ENCODE measurements around the gene TEX26. TPM values are rescaled to one million over a fixed set of nuclear protein-coding genes. Genes with fewer than 3 reads are reported as not detected.
A peak's percentile ranks its signal among the peaks of the same experiment; 100 is the strongest.

Gene TEX26
- total RNA-seq, 1 donor: not detected

GRCh38 chr13:30936971-30937370 is 4.5 kb downstream of the TEX26 start:
- H3K4me1 ChIP-seq (ENCODE audit: insufficient read depth, low read length): no peaks in the 10 kb centered on the region
- H3K9me3 ChIP-seq (ENCODE audit: low read depth, low read length): peaks cover 3% of the 10 kb centered on the region
- no peaks in the 10 kb centered on the region for H4K20me1 ChIP-seq (ENCODE audit: insufficient read depth, low read length)
- no peak overlapping the region for H2AFZ ChIP-seq (ENCODE audit: low read length)
- H3K79me2 ChIP-seq (ENCODE audit: insufficient read depth, low read length): no peaks in the 10 kb centered on the region
- H3K36me3 ChIP-seq (ENCODE audit: insufficient read depth, low read length): no peaks in the 10 kb centered on the region
- peaks cover 27% of the 10 kb centered on the region for H3K27me3 ChIP-seq (ENCODE audit: insufficient read depth, low read length)
- H3K27ac ChIP-seq (ENCODE audit: low read depth, low read length): no peak overlapping the region
- no peak for DNase-seq (ENCODE audit: insufficient read length, low spot score, missing footprints)
- no peak for TF ChIP-seq CTCF (IDR thresholded peaks at IDR 0.05; ENCODE audit: extremely low read depth, low read depth, low read length)
- H3K4me3 ChIP-seq (ENCODE audit: insufficient read depth, low read length): no peak overlapping the region
- no peak overlapping the region for H3K4me2 ChIP-seq (ENCODE audit: insufficient read depth, low read length)

GRCh38 chr13:30943881-30944280 is 11.4 kb downstream of the TEX26 start:
- H4K20me1 ChIP-seq (ENCODE audit: insufficient read depth, low read length): no peaks in the 10 kb centered on the region
- H3K4me1 ChIP-seq (ENCODE audit: insufficient read depth, low read length): no peaks in the 10 kb centered on the region
- H3K4me2 ChIP-seq (ENCODE audit: insufficient read depth, low read length): no peak overlapping the region
- no peaks in the 10 kb centered on the region for H3K36me3 ChIP-seq (ENCODE audit: insufficient read depth, low read length)
- H3K4me3 ChIP-seq (ENCODE audit: insufficient read depth, low read length): no peak overlapping the region
- H3K9me3 ChIP-seq (ENCODE audit: low read depth, low read length): no peaks in the 10 kb centered on the region
- TF ChIP-seq CTCF (IDR thresholded peaks at IDR 0.05; ENCODE audit: extremely low read depth, low read depth, low read length): no peak
- no peak for DNase-seq (ENCODE audit: insufficient read length, low spot score, missing footprints)
- peaks cover 4% of the 10 kb centered on the region for H3K27me3 ChIP-seq (ENCODE audit: insufficient read depth, low read length)
- H2AFZ ChIP-seq (ENCODE audit: low read length): no peak overlapping the region
- no peaks in the 10 kb centered on the region for H3K79me2 ChIP-seq (ENCODE audit: insufficient read depth, low read length)
- H3K27ac ChIP-seq (ENCODE audit: low read depth, low read length): no peak overlapping the region

GRCh38 chr13:30957258-30957943 is 24.9 kb downstream of the TEX26 start:
- H3K9me3 ChIP-seq (ENCODE audit: low read depth, low read length): no peaks in the 10 kb centered on the region

More at GRCh38 chr13:30957258-30957943, 24.9 kb downstream of the TEX26 start:
- Histone ChIP-seq H4K20me1 (ENCODE audit: insufficient read depth, low read length) (no peaks in the 10 kb centered on the region), H3K4me1 (ENCODE audit: insufficient read depth, low read length) (no peaks in the 10 kb centered on the region), H3K4me3 (ENCODE audit: insufficient read depth, low read length) (no peak overlapping the region), H3K79me2 (ENCODE audit: insufficient read depth, low read length) (no peaks in the 10 kb centered on the region), H3K27ac (ENCODE audit: low read depth, low read length) (no peak overlapping the region), H3K27me3 (ENCODE audit: insufficient read depth, low read length) (peaks cover 48% of the 10 kb centered on the region), H3K36me3 (ENCODE audit: insufficient read depth, low read length) (no peaks in the 10 kb centered on the region), H2AFZ (ENCODE audit: low read length) (no peak overlapping the region), H3K4me2 (ENCODE audit: insufficient read depth, low read length) (no peak overlapping the region)
- peak; percentile 61 for DNase-seq (ENCODE audit: insufficient read length, low spot score, missing footprints)
- TF ChIP-seq CTCF (IDR thresholded peaks at IDR 0.05; ENCODE audit: extremely low read depth, low read depth, low read length): no peak
